ENCODE measurements around the gene FAM25G. TPM values are rescaled to one million over a fixed set of nuclear protein-coding genes. Genes with fewer than 3 reads are reported as not detected.

Gene FAM25G
- total RNA-seq, 3 donors from 2014 or later: not detected

- H3K9me3 ChIP-seq: no peaks in the 10 kb centered on the region
- intact Hi-C loops (cut with DNase I; ENCODE audit: low total_unique reads): no loop called here
- H3K27ac ChIP-seq: no peak overlapping the region
- H3K27me3 ChIP-seq: no peaks in the 10 kb centered on the region
- no peaks in the 10 kb centered on the region for H3K4me1 ChIP-seq
- no peak overlapping the region for H3K4me3 ChIP-seq
- no peak for TF ChIP-seq POLR2A (IDR thresholded peaks at IDR 0.05)
- no peak for TF ChIP-seq POLR2AphosphoS5 (IDR thresholded peaks at IDR 0.05)
- TF ChIP-seq CTCF (IDR thresholded peaks at IDR 0.05): no peak
- no peaks in the 10 kb centered on the region for H3K36me3 ChIP-seq
- peak in 1 of 2 donors; percentile 7 for DNase-seq (ENCODE audit: low spot score in 2 of 2)
Measured at GRCh38 chr10:47454780-47455058, 36.8 kb downstream of the FAM25G start.

GRCh38 chr10:47454008-47454779 lies 37.3 kb downstream of the FAM25G start:
- no peaks in the 10 kb centered on the region for H3K27me3 ChIP-seq
- no peaks in the 10 kb centered on the region for H3K36me3 ChIP-seq
- DNase-seq (ENCODE audit: low spot score in 2 of 2): no peak
- no peak overlapping the region for H3K4me3 ChIP-seq
- no peaks in the 10 kb centered on the region for H3K9me3 ChIP-seq
- intact Hi-C loops (cut with DNase I; ENCODE audit: low total_unique reads): no loop called here
- no peak overlapping the region for H3K27ac ChIP-seq
- no peaks in the 10 kb centered on the region for H3K4me1 ChIP-seq
- TF ChIP-seq CTCF (IDR thresholded peaks at IDR 0.05) (no peak), POLR2A (IDR thresholded peaks at IDR 0.05) (no peak), POLR2AphosphoS5 (IDR thresholded peaks at IDR 0.05) (no peak)

GRCh38 chr10:47453141-47454007 lies 38.1 kb downstream of the FAM25G start:
- intact Hi-C loops (cut with DNase I; ENCODE audit: low total_unique reads): no loop called here
- Histone ChIP-seq H3K9me3 (no peaks in the 10 kb centered on the region), H3K4me1 (no peaks in the 10 kb centered on the region), H3K4me3 (no peak overlapping the region), H3K27ac (no peak overlapping the region), H3K27me3 (no peaks in the 10 kb centered on the region), H3K36me3 (no peaks in the 10 kb centered on the region)
- DNase-seq (ENCODE audit: low spot score in 2 of 2): peak in 1 of 2 donors; percentile 10
- TF ChIP-seq POLR2A (IDR thresholded peaks at IDR 0.05) (no peak), POLR2AphosphoS5 (IDR thresholded peaks at IDR 0.05) (no peak), CTCF (IDR thresholded peaks at IDR 0.05) (no peak)

GRCh38 chr10:47452495-47453140 lies 38.9 kb downstream of the FAM25G start:
- intact Hi-C loops (cut with DNase I; ENCODE audit: low total_unique reads): no loop called here
- Histone ChIP-seq H3K36me3 (no peaks in the 10 kb centered on the region), H3K4me3 (no peak overlapping the region), H3K27ac (no peak overlapping the region), H3K27me3 (no peaks in the 10 kb centered on the region), H3K9me3 (no peaks in the 10 kb centered on the region), H3K4me1 (no peaks in the 10 kb centered on the region)
- TF ChIP-seq POLR2AphosphoS5 (IDR thresholded peaks at IDR 0.05) (no peak), CTCF (IDR thresholded peaks at IDR 0.05) (no peak)
- no peak for DNase-seq (ENCODE audit: low spot score in 2 of 2)
